ENCODE data around the gene EXOSC2.
A peak's percentile ranks its signal among the peaks of the same experiment; 100 is the strongest.

The EXOSC2 gene

DNA sequence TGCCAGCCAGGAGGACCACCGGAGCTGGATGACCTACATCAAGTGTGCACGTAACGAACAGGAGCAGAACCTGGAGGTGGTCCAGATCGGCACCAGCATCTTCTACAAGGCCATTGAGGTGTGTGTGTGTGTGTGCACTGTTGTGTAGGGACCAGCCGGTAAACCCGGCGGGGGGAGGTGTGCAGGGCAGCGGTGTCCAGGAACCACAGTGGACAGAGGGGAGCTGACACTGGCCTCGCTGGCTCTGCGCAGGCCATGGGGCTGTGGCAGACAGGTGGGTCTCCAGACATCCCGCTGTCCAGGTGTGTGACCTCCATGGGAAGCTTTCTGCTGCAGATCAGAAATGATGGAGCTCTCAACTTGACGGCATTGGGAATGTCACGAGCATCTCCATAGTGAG lies 25.4 kb upstream of the EXOSC2 start:
- H3K27ac ChIP-seq (ENCODE audit: low read depth, low read length): no peak overlapping the region
- H3K4me3 ChIP-seq (ENCODE audit: low read depth, low read length): no peak overlapping the region
- no peak overlapping the region for H2AFZ ChIP-seq (ENCODE audit: low read length, unreplicated experiment)
- H3K79me2 ChIP-seq (ENCODE audit: control insufficient read depth, insufficient read depth, low read length, unreplicated experiment): no peaks in the 10 kb centered on the region
- peaks cover 50% of the 10 kb centered on the region for H3K27me3 ChIP-seq (ENCODE audit: insufficient read depth, low read length)
- H3K4me1 ChIP-seq (ENCODE audit: control insufficient read depth, insufficient read depth, low read length, unreplicated experiment): peaks cover 5% of the 10 kb centered on the region
- no peaks in the 10 kb centered on the region for H3K36me3 ChIP-seq (ENCODE audit: insufficient read depth, low read length)

DNA sequence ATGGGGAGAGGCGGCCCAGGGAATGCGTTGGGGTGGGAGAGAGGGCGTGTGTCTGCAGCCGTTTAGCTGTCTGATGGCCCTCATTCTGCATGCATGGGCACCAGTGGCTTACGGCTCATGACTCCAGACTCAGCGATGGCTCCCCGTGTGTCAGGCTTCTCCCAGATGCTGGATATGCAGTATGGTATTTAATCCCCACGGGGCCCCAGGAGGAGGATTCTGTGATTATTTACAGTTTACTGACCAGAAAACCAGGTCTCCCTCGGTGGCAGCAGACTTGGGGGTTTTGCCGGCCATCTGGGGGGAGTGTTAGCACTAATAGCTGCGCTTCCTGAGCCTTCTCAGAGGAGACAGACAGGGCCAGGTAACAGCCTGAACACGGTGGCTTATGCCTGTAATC lies 24.9 kb upstream of the EXOSC2 start:
- Histone ChIP-seq H3K36me3 (ENCODE audit: insufficient read depth, low read length) (no peaks in the 10 kb centered on the region), H3K79me2 (ENCODE audit: control insufficient read depth, insufficient read depth, low read length, unreplicated experiment) (no peaks in the 10 kb centered on the region), H3K4me3 (ENCODE audit: low read depth, low read length) (no peak overlapping the region), H3K27ac (ENCODE audit: low read depth, low read length) (no peak overlapping the region), H2AFZ (ENCODE audit: low read length, unreplicated experiment) (no peak overlapping the region), H3K4me1 (ENCODE audit: control insufficient read depth, insufficient read depth, low read length, unreplicated experiment) (peaks cover 5% of the 10 kb centered on the region), H3K27me3 (ENCODE audit: insufficient read depth, low read length) (peaks cover 45% of the 10 kb centered on the region)

DNA sequence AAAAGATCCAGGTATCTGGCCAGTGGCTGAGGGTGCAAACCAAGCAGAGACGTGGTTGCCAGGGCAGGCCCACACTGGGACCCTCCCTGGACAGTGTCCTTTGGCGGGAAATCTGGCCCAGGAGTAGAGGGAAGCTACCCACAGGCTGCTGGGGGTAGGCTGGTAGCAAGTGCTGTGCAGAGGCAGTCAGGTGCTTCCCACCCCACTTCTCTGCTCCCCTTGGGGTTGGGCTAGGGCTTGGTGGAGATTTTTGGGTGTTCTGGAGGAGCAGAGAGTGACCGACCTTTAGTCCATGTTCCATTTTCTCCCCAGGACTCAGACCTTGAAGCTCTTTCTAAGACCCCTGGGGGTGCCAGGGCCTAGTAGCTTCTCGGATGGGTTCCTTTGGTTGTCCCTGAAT lies 23.6 kb upstream of the EXOSC2 start:
- H3K27ac ChIP-seq (ENCODE audit: low read depth, low read length): no peak overlapping the region
- no peaks in the 10 kb centered on the region for H3K36me3 ChIP-seq (ENCODE audit: insufficient read depth, low read length)
- H3K79me2 ChIP-seq (ENCODE audit: control insufficient read depth, insufficient read depth, low read length, unreplicated experiment): no peaks in the 10 kb centered on the region
- no peak overlapping the region for H3K4me3 ChIP-seq (ENCODE audit: low read depth, low read length)
- peaks cover under 1% of the 10 kb centered on the region for H3K4me1 ChIP-seq (ENCODE audit: control insufficient read depth, insufficient read depth, low read length, unreplicated experiment)
- peaks cover 32% of the 10 kb centered on the region for H3K27me3 ChIP-seq (ENCODE audit: insufficient read depth, low read length)
- H2AFZ ChIP-seq (ENCODE audit: low read length, unreplicated experiment): no peak overlapping the region

DNA sequence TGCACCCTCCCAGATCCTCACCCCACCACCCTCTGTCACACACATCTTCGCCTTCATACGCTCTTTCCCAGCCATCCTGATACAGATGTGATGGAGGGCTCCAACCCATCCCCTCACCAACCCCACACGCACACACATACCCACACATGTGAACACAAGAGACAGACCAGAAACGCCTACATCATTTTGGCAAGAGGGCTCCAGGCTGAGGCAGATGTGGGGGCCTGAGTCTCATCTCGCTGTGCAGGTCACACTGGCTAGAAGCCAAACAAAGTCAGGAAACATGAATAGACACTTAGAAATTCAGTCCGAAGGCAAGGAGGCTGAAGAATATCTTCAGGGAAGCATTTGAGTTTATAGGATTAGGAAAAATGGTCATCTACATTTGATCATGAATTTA lies 22.9 kb upstream of the EXOSC2 start:
- Histone ChIP-seq H2AFZ (ENCODE audit: low read length, unreplicated experiment) (no peak overlapping the region), H3K36me3 (ENCODE audit: insufficient read depth, low read length) (no peaks in the 10 kb centered on the region), H3K27me3 (ENCODE audit: insufficient read depth, low read length) (peaks cover 27% of the 10 kb centered on the region), H3K4me1 (ENCODE audit: control insufficient read depth, insufficient read depth, low read length, unreplicated experiment) (no peaks in the 10 kb centered on the region), H3K79me2 (ENCODE audit: control insufficient read depth, insufficient read depth, low read length, unreplicated experiment) (no peaks in the 10 kb centered on the region), H3K4me3 (ENCODE audit: low read depth, low read length) (no peak overlapping the region), H3K27ac (ENCODE audit: low read depth, low read length) (no peak overlapping the region)

DNA sequence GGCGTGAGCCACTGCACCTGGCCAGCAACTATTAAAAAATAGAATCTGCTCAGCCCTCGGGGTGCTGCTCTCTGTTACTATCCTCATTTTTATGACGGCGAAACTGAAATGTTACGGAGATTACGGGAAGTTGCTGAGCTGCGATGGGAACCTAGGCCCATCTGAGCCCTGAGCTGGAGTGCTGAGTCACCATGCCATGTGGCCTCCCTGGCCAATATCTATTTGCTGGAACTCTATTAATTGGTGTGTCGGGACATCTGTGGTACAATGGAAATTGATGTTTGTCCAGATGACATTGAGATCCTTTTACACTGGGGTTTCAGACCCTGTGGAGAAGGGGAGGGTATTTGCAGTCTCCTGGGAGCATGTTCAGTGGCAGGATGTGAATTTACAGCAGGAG lies 21.1 kb upstream of the EXOSC2 start:
- Histone ChIP-seq H3K36me3 (ENCODE audit: insufficient read depth, low read length) (no peaks in the 10 kb centered on the region), H3K27ac (ENCODE audit: low read depth, low read length) (no peak overlapping the region), H2AFZ (ENCODE audit: low read length, unreplicated experiment) (no peak overlapping the region), H3K4me1 (ENCODE audit: control insufficient read depth, insufficient read depth, low read length, unreplicated experiment) (no peaks in the 10 kb centered on the region), H3K4me3 (ENCODE audit: low read depth, low read length) (no peak overlapping the region), H3K79me2 (ENCODE audit: control insufficient read depth, insufficient read depth, low read length, unreplicated experiment) (no peaks in the 10 kb centered on the region), H3K27me3 (ENCODE audit: insufficient read depth, low read length) (peaks cover 9% of the 10 kb centered on the region)

DNA sequence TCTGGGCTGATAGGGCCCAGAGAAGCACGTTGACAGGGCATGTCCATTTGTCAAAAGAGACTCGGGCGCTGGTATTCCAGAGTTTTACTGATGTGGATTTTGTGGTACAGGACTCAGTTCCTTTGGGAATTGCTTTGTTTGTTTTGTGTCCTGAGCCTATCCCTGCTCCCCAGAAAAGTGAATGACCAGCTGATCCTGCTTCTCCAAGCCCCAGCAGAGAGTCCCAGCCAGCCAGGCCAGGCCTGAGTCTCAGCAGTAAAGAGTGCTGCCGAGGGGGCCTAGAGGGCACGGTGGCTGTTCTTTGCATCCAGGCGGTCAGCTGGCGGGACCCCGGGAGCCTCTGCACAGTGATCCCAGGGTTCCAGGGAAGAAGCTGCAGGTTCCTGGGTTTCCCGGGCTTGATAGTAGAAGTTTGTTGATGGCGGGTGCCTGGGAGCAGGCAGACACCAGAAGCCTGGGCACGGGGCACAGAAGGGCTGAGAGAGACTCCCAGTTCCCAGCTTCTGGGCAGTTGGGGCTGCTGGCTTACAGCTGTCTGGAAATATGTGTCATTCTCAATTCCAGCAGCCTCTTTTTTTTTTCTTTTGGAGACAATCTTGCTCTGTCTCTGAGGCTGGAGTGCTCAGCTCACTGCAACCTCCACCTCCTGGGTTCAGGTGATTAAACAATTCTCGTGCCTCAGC lies 20.5 kb upstream of the EXOSC2 start:
- Histone ChIP-seq H3K27ac (ENCODE audit: low read depth, low read length) (no peak overlapping the region), H3K4me3 (ENCODE audit: low read depth, low read length) (no peak overlapping the region), H3K27me3 (ENCODE audit: insufficient read depth, low read length) (peaks cover 3% of the 10 kb centered on the region; the same call in 1 of the 2 replicates), H3K36me3 (ENCODE audit: insufficient read depth, low read length) (no peaks in the 10 kb centered on the region), H3K79me2 (ENCODE audit: control insufficient read depth, insufficient read depth, low read length, unreplicated experiment) (no peaks in the 10 kb centered on the region), H2AFZ (ENCODE audit: low read length, unreplicated experiment) (no peak overlapping the region), H3K4me1 (ENCODE audit: control insufficient read depth, insufficient read depth, low read length, unreplicated experiment) (no peaks in the 10 kb centered on the region)

DNA sequence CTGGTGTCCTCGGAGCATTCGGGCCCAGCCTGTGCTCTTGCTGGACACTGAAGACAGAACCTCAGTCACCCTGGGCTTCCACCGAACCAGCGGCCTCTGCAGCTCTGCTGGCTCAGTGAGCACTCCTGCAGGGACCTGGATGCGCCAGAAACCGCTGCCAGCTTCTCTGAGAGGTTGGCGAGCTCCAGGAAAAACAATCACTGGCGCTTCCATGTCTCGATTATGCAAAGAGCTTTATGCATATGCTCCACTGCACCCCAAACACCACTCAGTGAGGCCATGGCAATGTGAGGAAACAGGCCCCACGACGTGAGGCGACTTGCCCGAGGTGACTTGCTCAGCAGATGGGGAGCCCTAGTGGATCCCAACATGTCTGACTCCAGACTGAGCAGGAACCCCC lies 18.2 kb upstream of the EXOSC2 start:
- Histone ChIP-seq H2AFZ (ENCODE audit: low read length, unreplicated experiment) (no peak overlapping the region), H3K27me3 (ENCODE audit: insufficient read depth, low read length) (0 out of 2 replicates have a peak, but pooled peaks cover 6% of the 10 kb centered on the region)

DNA sequence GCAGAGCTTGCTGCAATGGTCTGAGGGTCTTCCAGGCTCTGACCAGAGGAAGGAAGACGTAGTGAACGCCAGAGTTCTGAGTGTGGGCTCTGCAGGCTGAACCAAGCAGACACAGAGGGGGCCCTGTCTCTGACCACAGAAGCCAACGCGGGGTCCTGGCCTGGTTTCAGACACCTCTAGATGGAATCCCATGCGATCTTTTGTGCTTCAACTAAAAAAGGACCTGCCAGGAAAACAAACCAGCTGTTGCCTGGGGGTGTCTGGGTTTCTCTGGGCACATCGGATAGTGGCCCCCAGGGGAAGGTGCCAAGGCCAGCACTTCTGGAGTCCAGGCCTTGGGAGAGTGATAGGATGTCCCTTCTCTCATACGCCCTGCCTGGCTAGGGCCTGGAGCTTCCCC lies 16.3 kb upstream of the EXOSC2 start:
- H3K79me2 ChIP-seq (ENCODE audit: control insufficient read depth, insufficient read depth, low read length, unreplicated experiment): no peaks in the 10 kb centered on the region
- H3K4me3 ChIP-seq (ENCODE audit: low read depth, low read length): no peak overlapping the region
- no peak overlapping the region for H2AFZ ChIP-seq (ENCODE audit: low read length, unreplicated experiment)
- H3K36me3 ChIP-seq (ENCODE audit: insufficient read depth, low read length): no peaks in the 10 kb centered on the region
- no peak overlapping the region for H3K27ac ChIP-seq (ENCODE audit: low read depth, low read length)
- 0 out of 2 replicates have a peak, but pooled peaks cover 10% of the 10 kb centered on the region for H3K27me3 ChIP-seq (ENCODE audit: insufficient read depth, low read length)
- peaks cover 8% of the 10 kb centered on the region for H3K4me1 ChIP-seq (ENCODE audit: control insufficient read depth, insufficient read depth, low read length, unreplicated experiment)

More for the DNA sequence above, 18.2 kb upstream of the EXOSC2 start:
- H3K4me3 ChIP-seq (ENCODE audit: low read depth, low read length): no peak overlapping the region
- no peaks in the 10 kb centered on the region for H3K79me2 ChIP-seq (ENCODE audit: control insufficient read depth, insufficient read depth, low read length, unreplicated experiment)
- no peak overlapping the region for H3K27ac ChIP-seq (ENCODE audit: low read depth, low read length)
- H3K36me3 ChIP-seq (ENCODE audit: insufficient read depth, low read length): no peaks in the 10 kb centered on the region
- H3K4me1 ChIP-seq (ENCODE audit: control insufficient read depth, insufficient read depth, low read length, unreplicated experiment): no peaks in the 10 kb centered on the region

DNA sequence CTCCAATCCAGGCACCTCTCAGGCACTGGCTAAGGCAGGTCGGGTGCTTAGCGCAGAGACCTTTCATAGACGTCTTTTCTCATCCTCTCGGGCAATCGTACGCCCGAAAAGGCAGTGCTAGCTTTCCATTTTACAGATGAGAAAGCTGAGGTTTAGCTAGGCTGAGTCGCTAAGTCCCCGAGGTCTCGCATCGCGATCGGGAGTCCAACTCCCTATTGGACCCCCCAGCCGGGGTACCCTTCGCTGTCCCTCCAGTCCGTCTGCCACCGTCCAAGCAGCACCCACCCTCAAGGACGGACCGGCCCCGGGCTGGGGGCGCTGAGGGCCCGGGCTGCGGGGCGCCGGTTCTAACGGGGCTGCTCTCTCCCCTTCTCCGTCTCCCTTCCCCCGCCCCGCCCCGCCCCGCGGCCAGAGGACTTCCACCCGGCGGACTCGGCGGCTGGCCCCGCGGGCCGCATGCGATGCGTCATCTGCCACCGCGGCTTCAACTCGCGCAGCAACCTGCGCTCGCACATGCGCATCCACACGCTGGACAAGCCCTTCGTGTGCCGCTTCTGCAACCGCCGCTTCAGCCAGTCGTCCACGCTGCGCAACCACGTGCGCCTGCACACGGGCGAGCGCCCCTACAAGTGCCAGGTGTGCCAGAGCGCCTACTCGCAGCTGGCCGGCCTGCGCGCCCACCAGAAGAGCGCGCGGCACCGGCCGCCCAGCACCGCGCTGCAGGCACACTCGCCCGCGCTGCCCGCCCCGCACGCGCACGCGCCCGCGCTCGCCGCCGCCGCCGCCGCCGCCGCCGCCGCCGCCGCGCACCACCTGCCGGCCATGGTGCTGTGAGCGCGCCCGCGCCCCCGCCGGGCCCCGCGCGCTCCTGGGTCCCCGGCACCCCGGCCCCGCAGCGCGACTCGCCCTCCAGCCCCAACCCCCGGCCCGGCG lies 12.5 kb upstream of the EXOSC2 start:
- peak overlapping the region; percentile 83 for H2AFZ ChIP-seq (ENCODE audit: low read length, unreplicated experiment)
- 0 out of 2 replicates have a peak, but pooled peaks cover 10% of the 10 kb centered on the region for H3K27me3 ChIP-seq (ENCODE audit: insufficient read depth, low read length)
- no peaks in the 10 kb centered on the region for H3K36me3 ChIP-seq (ENCODE audit: insufficient read depth, low read length)
- H3K4me3 ChIP-seq (ENCODE audit: low read depth, low read length): peak overlapping the region; percentile 77
- peaks cover 9% of the 10 kb centered on the region for H3K4me1 ChIP-seq (ENCODE audit: control insufficient read depth, insufficient read depth, low read length, unreplicated experiment)
- no peak overlapping the region for H3K27ac ChIP-seq (ENCODE audit: low read depth, low read length)
- no peaks in the 10 kb centered on the region for H3K79me2 ChIP-seq (ENCODE audit: control insufficient read depth, insufficient read depth, low read length, unreplicated experiment)

DNA sequence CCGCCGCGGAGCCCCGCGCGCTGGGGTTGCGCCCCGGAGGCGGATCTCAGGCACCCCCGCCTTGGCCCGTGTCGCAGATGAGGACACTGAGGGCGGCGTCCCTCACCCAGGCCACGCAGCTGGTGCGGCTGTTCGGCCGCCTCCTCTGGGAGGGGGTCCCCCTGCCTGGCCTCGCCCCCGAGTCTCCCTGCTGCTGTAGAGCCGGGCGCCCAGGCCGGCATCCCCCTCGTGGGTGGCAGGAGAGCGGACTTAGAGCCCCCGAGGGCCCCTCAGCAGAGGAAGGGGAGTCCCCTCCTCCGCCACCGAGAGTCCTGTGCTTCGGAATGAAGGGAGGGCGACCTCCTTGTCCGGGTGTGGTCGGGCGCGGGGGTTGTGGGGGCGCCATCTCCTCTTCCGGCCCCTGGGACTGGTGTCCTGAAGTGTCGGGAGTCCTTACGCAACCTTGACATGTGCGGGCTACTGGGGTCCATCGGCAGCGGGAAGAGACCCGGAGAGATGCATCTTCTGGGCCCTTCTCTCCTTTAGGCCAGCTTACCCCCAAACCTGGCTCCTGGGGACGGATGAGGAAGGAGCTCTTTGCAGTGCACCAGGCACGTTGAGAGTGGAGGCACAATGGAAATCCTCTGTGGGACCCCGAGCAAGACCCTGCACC lies 11.7 kb upstream of the EXOSC2 start:
- Histone ChIP-seq H2AFZ (ENCODE audit: low read length, unreplicated experiment) (peak overlapping the region; percentile 71), H3K27ac (ENCODE audit: low read depth, low read length) (no peak overlapping the region), H3K36me3 (ENCODE audit: insufficient read depth, low read length) (no peaks in the 10 kb centered on the region), H3K27me3 (ENCODE audit: insufficient read depth, low read length) (0 out of 2 replicates have a peak, but pooled peaks cover 10% of the 10 kb centered on the region), H3K4me3 (ENCODE audit: low read depth, low read length) (peak overlapping the region; percentile 76), H3K79me2 (ENCODE audit: control insufficient read depth, insufficient read depth, low read length, unreplicated experiment) (no peaks in the 10 kb centered on the region), H3K4me1 (ENCODE audit: control insufficient read depth, insufficient read depth, low read length, unreplicated experiment) (peaks cover 9% of the 10 kb centered on the region)
